Transverse colon (tissue), 4 donors: ENCODE data around the gene MYH14. TPM values are rescaled to one million over a fixed set of nuclear protein-coding genes. Genes with fewer than 3 reads are reported as not detected.

Experiments
- DNase-seq: peaks from one replicate; pipeline ENCODE4 v3.0.0-alpha.2; 2019
- H3K27ac ChIP-seq, 4 donors: fragments of 200-600 bp; sonication (generic); 2 replicates each; pipeline ENCODE4 v1.5.1; 2016 to 2018; ENCODE audit warnings: inconsistent platforms in 4 of 4
- H3K27me3 ChIP-seq: fragments of 200-600 bp; sonication (generic); 2 replicates; pipeline ENCODE4 v1.5.1; 2017; ENCODE audit warnings: inconsistent platforms
- H3K36me3 ChIP-seq, 4 donors: fragments of 200-600 bp; sonication (generic); 2 replicates each; pipeline ENCODE4 v1.5.1; 2017 to 2019; ENCODE audit warnings: inconsistent platforms in 4 of 4
- H3K4me1 ChIP-seq, 4 donors: fragments of 200-600 bp; sonication (generic); 2 replicates each; pipeline ENCODE4 v1.5.1; 2017 to 2020; ENCODE audit warnings: inconsistent platforms in 4 of 4
- H3K4me3 ChIP-seq, 4 donors: fragments of 200-600 bp; sonication (generic); 1 replicate in 1 of 4; 2 replicates in 3 of 4; pipeline versions ENCODE4 v1.5.1 to v1.6.1; 2017 to 2019; ENCODE audit warnings: inconsistent platforms in 4 of 4
- H3K9me3 ChIP-seq, 2 donors: fragments of 200-600 bp; sonication (generic); 2 replicates each; pipeline ENCODE4 v1.5.1; 2017 to 2019; ENCODE audit warnings: inconsistent platforms in 2 of 2
- EP300 ChIP-seq: sonication (generic); formaldehyde crosslinking; IDR thresholded peaks from one replicate; pipeline ENCODE4 v1.6.1; 2017; ENCODE audit warnings: antibody characterized with exemption, low read depth
- POLR2A ChIP-seq: fragments of 450-650 bp; IDR thresholded peaks from one replicate; pipeline ENCODE4 v1.6.1; 2016; ENCODE audit warnings: antibody characterized with exemption, mild to moderate bottlenecking, moderate library complexity
- POLR2AphosphoS5 ChIP-seq, 3 donors: sonication (generic); formaldehyde crosslinking; IDR thresholded peaks; one replicate each; pipeline ENCODE4 v1.6.1; 2016; ENCODE audit warnings: antibody characterized with exemption in 3 of 3
- WGBS, 2 donors: methylation state at CpG; one replicate each; pipeline ENCODE4 v1.1.5; 2018; ENCODE audit warnings: low coverage in 1 of 2; 5-methylcytosine and 5-hydroxymethylcytosine counted together
- in situ Hi-C, 4 donors: fragments of 200-750 bp; cut with MboI; loops; one replicate each; pipeline versions ENCODE4 v1.15.0 to v1.15.1; 2017; ENCODE audit warnings: low sequenced_read_pairs in 3 of 4, low pct_ligation_motif_present in 1 of 4, low pct_unique_long_range_greater_than_20kb in 1 of 4
- intact Hi-C: fragments of 100-400 bp; cut with DNase I; formaldehyde crosslinking; loops from one replicate; pipeline ENCODE4 v1.15.1; 2023; ENCODE audit warnings: low total_unique reads
- total RNA-seq, 4 donors: library from RNA; depleted of rRNA; stranded (reverse); fragments of >200 nt; gene quantifications; one replicate each; pipeline ENCODE4 v1.1.0, GENCODE V29; 2016
- TF ChIP-seq, protein P1 (sequence below), 5 experiments: fragments of 200-600 bp in 3 of 5; fragments of 450-650 bp in 2 of 5; sonication (generic) in 3 of 5; IDR thresholded peaks; 1 replicate in 2 of 5; 2 replicates in 3 of 5; pipeline ENCODE4 v1.5.1; 2016 to 2017; ENCODE audit warnings: antibody characterized with exemption in 5 of 5, inconsistent platforms in 3 of 5, mild to moderate bottlenecking in 2 of 5, moderate library complexity in 1 of 5

MYH14 gene
- total RNA-seq, 4 donors from 2014 or later = 321 to 814 (median 393) TPM

DNA sequence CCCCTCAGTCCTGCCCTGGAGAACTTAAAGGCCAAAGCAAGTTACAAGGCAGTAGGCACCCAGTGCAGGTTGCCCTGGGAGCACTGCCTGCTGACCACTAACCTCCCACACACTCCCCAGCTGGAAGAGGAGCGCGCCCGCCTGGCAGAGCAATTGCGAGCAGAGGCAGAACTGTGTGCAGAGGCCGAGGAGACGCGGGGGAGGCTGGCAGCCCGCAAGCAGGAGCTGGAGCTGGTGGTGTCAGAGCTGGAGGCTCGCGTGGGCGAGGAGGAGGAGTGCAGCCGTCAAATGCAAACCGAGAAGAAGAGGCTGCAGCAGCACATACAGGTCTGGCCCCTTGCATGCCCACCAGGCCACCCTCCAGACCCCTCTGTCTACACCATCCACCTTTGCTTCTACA is 64.6 kb downstream of the MYH14 start:
- intact Hi-C loops (no loop called here), in situ Hi-C loops (loop anchor here in 1 of 4 donors (25.0 kb wide), 1 partner anchor 106 kb away; the partner anchor contains the start of gene IZUMO2)
- TF ChIP-seq EP300 (no peak), POLR2A (no peak), POLR2AphosphoS5 (IDR thresholded peaks at IDR 0.05) (no peak)
- TF ChIP-seq, protein P1, sequence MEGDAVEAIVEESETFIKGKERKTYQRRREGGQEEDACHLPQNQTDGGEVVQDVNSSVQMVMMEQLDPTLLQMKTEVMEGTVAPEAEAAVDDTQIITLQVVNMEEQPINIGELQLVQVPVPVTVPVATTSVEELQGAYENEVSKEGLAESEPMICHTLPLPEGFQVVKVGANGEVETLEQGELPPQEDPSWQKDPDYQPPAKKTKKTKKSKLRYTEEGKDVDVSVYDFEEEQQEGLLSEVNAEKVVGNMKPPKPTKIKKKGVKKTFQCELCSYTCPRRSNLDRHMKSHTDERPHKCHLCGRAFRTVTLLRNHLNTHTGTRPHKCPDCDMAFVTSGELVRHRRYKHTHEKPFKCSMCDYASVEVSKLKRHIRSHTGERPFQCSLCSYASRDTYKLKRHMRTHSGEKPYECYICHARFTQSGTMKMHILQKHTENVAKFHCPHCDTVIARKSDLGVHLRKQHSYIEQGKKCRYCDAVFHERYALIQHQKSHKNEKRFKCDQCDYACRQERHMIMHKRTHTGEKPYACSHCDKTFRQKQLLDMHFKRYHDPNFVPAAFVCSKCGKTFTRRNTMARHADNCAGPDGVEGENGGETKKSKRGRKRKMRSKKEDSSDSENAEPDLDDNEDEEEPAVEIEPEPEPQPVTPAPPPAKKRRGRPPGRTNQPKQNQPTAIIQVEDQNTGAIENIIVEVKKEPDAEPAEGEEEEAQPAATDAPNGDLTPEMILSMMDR (IDR thresholded peaks at IDR 0.05) = no peak
- Histone ChIP-seq H3K36me3 (peaks cover 0 to 25% (median 6%) of the 10 kb centered on the region in 4 donors), H3K4me3 (no peak overlapping the region), H3K27me3 (no peaks in the 10 kb centered on the region), H3K27ac (no peak overlapping the region), H3K9me3 (no peaks in the 10 kb centered on the region), H3K4me1 (no peaks in the 10 kb centered on the region)
- WGBS, 2 donors = 51 to 65% methylated on average over 2 to 13 of the region's 13 CpGs
- DNase-seq = no peak

DNA sequence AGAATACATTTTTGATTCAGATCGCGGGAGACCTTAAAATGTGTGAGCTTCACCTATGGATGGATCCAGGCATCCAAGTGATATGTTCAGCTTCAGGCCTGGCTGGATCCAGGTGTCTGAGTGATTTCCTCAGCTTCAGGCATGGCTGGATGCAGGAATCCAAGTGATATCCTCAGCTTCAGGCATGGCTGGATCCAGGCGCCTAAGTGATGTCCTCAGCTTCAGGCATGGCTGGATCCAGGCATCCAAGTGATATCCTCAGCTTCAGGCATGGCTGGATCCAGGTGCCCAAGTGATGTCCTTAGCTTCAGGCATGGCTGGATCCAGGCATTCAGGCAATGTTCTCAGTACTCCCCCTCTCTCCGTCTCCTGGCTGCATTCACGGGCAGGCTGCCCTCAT is 65.1 kb downstream of the MYH14 start:
- Histone ChIP-seq H3K9me3 (no peaks in the 10 kb centered on the region), H3K27me3 (no peaks in the 10 kb centered on the region), H3K4me1 (no peaks in the 10 kb centered on the region), H3K36me3 (peaks cover 0 to 25% (median 6%) of the 10 kb centered on the region in 4 donors), H3K27ac (no peak overlapping the region), H3K4me3 (no peak overlapping the region)
- no peak for TF ChIP-seq POLR2A
- intact Hi-C loops = no loop called here
- in situ Hi-C loops = loop anchor here in 1 of 4 donors (25.0 kb wide), 1 partner anchor 106 kb away; the partner anchor contains the start of gene IZUMO2
- no peak for DNase-seq
- WGBS, 2 donors = 83 to 93% methylated on average over 4 to 5 of the region's 5 CpGs

DNA sequence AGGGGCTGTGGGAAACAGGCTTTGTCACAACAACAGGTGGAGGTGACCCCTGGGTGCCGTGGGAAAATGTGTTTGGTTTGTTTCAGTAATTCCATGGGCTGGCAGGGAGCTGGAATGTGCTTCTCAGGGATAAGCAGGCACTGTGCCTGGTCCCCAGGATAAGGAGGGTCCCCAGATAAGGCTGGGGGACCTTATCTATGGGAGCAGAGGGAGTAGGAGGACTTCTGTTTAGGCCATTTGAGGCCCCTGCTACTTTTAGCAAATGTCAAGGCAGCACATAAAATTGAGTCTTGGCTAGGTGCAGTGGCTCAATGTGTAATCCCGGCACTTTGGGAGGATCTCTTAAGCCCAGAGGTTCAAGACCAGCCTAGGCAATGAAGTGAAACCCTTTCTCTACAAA is 66.2 kb downstream of the MYH14 start:
- TF ChIP-seq POLR2A = no peak
- TF ChIP-seq POLR2AphosphoS5 (IDR thresholded peaks at IDR 0.05) = no peak
- no peak for TF ChIP-seq EP300
- TF ChIP-seq, protein P1 (IDR thresholded peaks at IDR 0.05) = no peak
- no peak overlapping the region for H3K27ac ChIP-seq
- in situ Hi-C loops = loop anchor here in 1 of 4 donors (25.0 kb wide), 1 partner anchor 107 kb away; the partner anchor contains the start of gene IZUMO2
- H3K9me3 ChIP-seq = no peaks in the 10 kb centered on the region
- no peaks in the 10 kb centered on the region for H3K27me3 ChIP-seq
- WGBS, 2 donors = 81% methylated on average over 2 of the region's 2 CpGs; no CpG with 5 or more reads in 1 of the 2 donors
- DNase-seq = no peak
- H3K36me3 ChIP-seq = peaks cover 0 to 25% (median 6%) of the 10 kb centered on the region in 4 donors
- H3K4me3 ChIP-seq = no peak overlapping the region
- H3K4me1 ChIP-seq = no peaks in the 10 kb centered on the region
- intact Hi-C loops = no loop called here

DNA sequence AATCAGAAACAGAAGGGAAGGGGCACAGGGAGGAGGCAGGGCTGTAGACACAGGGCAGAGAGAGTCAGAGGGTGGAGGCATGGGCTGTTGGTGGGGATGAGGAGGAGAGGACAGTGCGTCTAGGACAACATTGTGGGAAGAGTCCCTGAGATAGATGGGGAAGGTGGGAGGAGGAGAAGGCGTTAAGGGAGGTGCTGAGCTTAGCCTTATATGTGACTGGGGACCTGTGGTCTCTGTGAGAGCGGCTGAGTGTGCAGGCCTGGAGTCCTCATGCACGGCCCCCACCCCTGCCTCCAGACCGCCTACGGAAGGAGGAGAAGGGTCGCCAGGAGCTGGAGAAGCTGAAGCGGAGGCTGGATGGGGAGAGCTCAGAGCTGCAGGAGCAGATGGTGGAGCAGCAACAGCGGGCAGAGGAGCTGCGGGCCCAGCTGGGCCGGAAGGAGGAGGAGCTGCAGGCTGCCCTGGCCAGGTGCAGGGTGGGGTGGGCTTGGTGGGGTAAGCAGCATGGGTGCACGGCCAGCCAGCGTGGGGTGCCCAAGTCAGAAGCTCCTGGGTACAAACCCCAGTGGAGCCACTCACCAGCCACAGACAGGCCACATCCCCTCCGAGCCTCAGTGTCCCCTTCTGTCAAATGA is 69.0 kb downstream of the MYH14 start:
- intact Hi-C loops (no loop called here), in situ Hi-C loops (loop anchor here in 1 of 4 donors (25.0 kb wide), 1 partner anchor 110 kb away; the partner anchor contains the start of gene IZUMO2)
- peaks cover 0 to 25% (median 6%) of the 10 kb centered on the region in 4 donors for H3K36me3 ChIP-seq
- no peaks in the 10 kb centered on the region for H3K4me1 ChIP-seq
- H3K27me3 ChIP-seq = no peaks in the 10 kb centered on the region
- WGBS, 2 donors = 80 to 90% methylated on average over 9 to 14 of the region's 14 CpGs
- no peak for DNase-seq
- H3K27ac ChIP-seq = no peak overlapping the region
- TF ChIP-seq POLR2AphosphoS5 (IDR thresholded peaks at IDR 0.05) (no peak), EP300 (no peak), POLR2A (no peak)
- TF ChIP-seq, protein P1 (IDR thresholded peaks at IDR 0.05) = no peak
- no peak overlapping the region for H3K4me3 ChIP-seq
- H3K9me3 ChIP-seq = no peaks in the 10 kb centered on the region
